Activated naive CD8-positive, alpha-beta T cell treated with anti-CD3 and anti-CD28 coated beads, Interleukin-2, amount 10 ng/mL, durations not matched to agents 7 days and 5 days (primary cell): ENCODE results near the gene RBMS3. TPM values are rescaled to one million over a fixed set of nuclear protein-coding genes. Genes with fewer than 3 reads are reported as not detected.
"Not testable (repeated sequence)": the region's sequence is repeated elsewhere in the genome, so short reads cannot be mapped to it uniquely, and the experiment has no call there.

ENCODE experiments used
- ATAC-seq: fragments of 150-1000 bp; cut with Tn5 transposase; one replicate; pipeline ENCODE4 v1.10.0; 2021; ENCODE audit warnings: low read depth, moderate library complexity
- POLR2A ChIA-PET: fragments of 350-600 bp; sonication (Branson Sonifier 250); formaldehyde crosslinking; loops from one replicate; lab custom pipeline; 2021; ENCODE audit warnings: antibody characterized with exemption; lab: Charles Lee
- DNase-seq: peaks from one replicate; pipeline ENCODE4 v3.0.0; 2021
- H3K27ac Mint-ChIP-seq: one replicate; pipeline ENCODE4 v1.8.0; 2022; ENCODE audit warnings: mild to moderate bottlenecking, mixed read lengths
- H3K27me3 Mint-ChIP-seq: one replicate; pipeline ENCODE4 v1.8.0; 2022; ENCODE audit warnings: mild to moderate bottlenecking, moderate library complexity, mixed read lengths
- H3K36me3 Mint-ChIP-seq: one replicate; pipeline ENCODE4 v1.8.0; 2021; ENCODE audit warnings: mild to moderate bottlenecking, mixed read lengths
- H3K4me1 Mint-ChIP-seq: one replicate; pipeline ENCODE4 v1.8.0; 2021; ENCODE audit warnings: mixed read lengths
- H3K4me3 Mint-ChIP-seq: one replicate; pipeline ENCODE4 v1.8.0; 2022; ENCODE audit warnings: mild to moderate bottlenecking, moderate library complexity, mixed read lengths
- H3K9me3 Mint-ChIP-seq: one replicate; pipeline ENCODE4 v1.8.0; 2021; ENCODE audit warnings: mixed read lengths
- total RNA-seq, 2 experiments: library from RNA; stranded (reverse); gene quantifications; one replicate each; pipeline ENCODE4 v1.2.3, GENCODE V29; 2021

The RBMS3 gene
- total RNA-seq, 2 experiments from 2014 or later, result 0.58 to 0.74 TPM

DNA sequence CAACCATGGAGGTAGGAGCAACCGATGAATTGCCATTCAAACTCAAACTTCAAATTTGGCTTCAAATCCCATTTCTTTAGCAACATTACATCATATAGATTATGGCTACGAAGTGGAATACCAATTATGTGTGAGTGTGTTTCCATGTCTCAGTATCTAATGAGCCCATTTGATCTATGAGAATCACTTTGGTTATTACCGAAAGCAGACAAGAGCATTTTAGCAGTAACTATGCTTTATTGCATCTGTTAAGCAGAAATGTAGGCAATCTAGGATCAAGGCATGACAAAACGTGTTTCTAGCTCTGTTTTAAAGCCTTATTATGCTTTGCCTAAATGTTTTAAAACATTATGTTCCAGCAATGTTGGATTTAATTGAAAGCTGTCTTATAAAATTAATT, 743.6 kb downstream of the RBMS3 start:
- Mint-ChIP-seq H3K9me3 (no peaks in the 10 kb centered on the region), H3K36me3 (no peaks in the 10 kb centered on the region), H3K27me3 (peaks cover 14% of the 10 kb centered on the region), H3K27ac (no peak overlapping the region), H3K4me1 (no peaks in the 10 kb centered on the region), H3K4me3 (no peak overlapping the region)
- no peak for ATAC-seq
- POLR2A ChIA-PET, result no interaction called here
- DNase-seq, result no peak

DNA sequence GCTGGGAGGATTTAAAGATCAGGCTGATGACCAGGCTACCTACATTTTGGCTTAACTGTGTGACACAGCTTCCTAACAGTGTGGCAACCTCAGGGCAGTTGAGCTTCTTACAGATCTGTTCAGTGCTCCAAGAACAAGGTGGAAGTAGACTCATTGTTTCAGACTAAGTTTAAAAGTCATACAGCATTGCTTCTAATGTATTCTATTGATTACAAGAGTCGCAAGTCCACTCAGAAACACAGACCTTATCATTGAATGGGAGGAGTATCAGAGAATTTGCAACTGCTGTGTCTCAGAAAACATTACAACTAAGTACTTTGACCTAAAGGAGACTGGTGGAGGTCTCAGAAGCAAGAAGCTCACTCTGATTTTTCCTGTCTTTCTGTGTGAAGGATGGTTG, 746.0 kb downstream of the RBMS3 start:
- POLR2A ChIA-PET, result no interaction called here
- ATAC-seq, result no peak

DNA sequence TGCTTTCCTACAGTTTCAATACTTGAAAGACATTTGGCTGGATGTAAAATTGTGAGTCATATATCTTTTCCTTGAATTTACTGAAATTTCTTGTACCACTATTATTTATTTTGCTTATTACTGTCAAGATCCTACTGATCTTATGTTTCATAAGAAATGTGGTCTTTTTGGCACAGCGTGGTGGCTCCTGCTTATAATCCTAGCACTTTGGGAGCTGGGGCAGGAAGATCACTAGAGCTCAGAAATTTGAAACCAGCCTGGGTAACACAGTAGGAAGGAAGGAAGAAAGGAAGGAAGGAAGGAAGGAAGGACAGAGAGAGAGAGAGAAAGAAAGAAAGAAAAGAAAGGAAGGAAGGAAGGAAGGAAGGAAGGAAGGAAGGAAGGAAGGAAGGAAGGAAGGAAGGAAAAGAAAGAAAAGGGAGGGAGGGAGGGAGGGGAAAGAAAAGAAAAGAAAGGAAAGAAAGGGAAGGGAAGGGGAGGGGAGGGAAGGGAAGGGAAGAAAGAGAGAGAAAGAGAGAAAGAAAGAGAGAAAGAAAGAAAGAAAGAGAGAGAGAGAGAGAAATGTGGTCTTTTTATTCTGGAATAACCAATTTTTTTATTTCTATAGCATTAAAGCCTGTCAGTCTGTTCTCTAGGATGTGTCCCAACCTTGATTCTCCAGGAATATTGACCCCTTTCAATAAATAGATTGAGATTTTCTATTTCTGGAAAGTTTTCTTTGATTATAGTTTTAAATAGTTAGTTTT, 753.5 kb downstream of the RBMS3 start:
- Mint-ChIP-seq H3K27ac (no peak overlapping the region), H3K4me3 (no peak overlapping the region)

More for the DNA sequence above, 746.0 kb downstream of the RBMS3 start:
- no peak overlapping the region for H3K27ac Mint-ChIP-seq
- no peak for DNase-seq
- peaks cover 12% of the 10 kb centered on the region for H3K27me3 Mint-ChIP-seq
- no peak overlapping the region for H3K4me3 Mint-ChIP-seq
- no peaks in the 10 kb centered on the region for H3K9me3 Mint-ChIP-seq
- no peaks in the 10 kb centered on the region for H3K4me1 Mint-ChIP-seq
- H3K36me3 Mint-ChIP-seq, result no peaks in the 10 kb centered on the region

DNA sequence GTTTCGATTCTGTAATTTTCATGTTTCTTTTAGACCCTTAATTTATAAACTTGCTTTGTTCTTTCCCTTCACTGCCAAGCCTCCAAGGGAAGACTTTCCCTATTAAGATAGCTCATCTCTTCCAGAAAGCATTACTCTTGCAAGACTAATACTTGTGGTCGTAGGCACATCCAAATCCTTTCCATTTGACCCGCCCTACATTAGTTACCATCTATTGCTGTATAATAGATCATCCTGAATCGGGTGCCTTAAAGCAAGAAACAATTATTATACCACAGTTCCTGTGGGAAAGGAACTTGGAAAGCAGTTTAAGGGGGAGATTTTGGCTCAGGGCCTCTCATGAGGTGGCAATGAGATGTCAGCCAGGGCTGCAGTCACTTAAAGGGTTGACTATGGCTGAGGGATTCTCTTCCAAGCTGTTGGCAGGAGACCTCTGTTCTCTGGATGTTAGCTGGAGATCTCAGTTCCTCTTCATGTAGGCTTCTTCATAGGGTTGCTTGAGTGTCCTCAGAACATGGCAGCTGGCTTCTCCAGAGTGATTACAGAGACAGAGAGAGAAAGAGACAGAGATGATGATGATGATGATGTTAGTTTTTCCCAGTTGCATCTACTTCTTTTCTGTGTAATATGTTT, 755.2 kb downstream of the RBMS3 start:
- no peak overlapping the region for H3K4me3 Mint-ChIP-seq
- H3K4me1 Mint-ChIP-seq, result no peaks in the 10 kb centered on the region
- POLR2A ChIA-PET, result no interaction called here
- H3K9me3 Mint-ChIP-seq, result no peaks in the 10 kb centered on the region
- DNase-seq (no peak), ATAC-seq (no peak)
- peaks cover 33% of the 10 kb centered on the region for H3K27me3 Mint-ChIP-seq
- no peaks in the 10 kb centered on the region for H3K36me3 Mint-ChIP-seq
- H3K27ac Mint-ChIP-seq, result no peak overlapping the region

More for the DNA sequence above, 753.5 kb downstream of the RBMS3 start:
- DNase-seq, result no peak
- Mint-ChIP-seq H3K4me1 (no peaks in the 10 kb centered on the region), H3K36me3 (no peaks in the 10 kb centered on the region), H3K27me3 (peaks cover 32% of the 10 kb centered on the region), H3K9me3 (no peaks in the 10 kb centered on the region)
- ATAC-seq, result no peak
- POLR2A ChIA-PET, result no interaction called here

DNA sequence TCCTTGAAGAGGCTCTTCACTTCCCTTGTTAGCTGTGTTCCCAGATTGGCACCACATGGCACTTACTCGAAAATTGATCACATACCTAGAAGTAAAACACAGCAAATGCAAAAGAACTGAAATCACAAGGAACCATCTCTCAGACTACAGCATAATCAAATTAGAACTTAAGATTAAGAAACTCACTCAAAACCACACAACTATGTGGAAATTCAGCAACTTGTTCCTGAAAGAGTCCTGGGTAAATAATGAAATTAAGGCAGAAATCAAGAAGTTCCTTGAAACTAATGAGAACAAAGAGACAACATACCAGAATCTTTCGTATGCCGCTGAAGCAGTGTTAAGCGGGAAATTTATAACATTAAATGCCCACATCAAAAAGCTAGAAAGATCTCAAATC, 759.3 kb downstream of the RBMS3 start:
- peaks cover 18% of the 10 kb centered on the region for H3K27me3 Mint-ChIP-seq
- no peaks in the 10 kb centered on the region for H3K36me3 Mint-ChIP-seq
- no peaks in the 10 kb centered on the region for H3K9me3 Mint-ChIP-seq
- no peak overlapping the region for H3K27ac Mint-ChIP-seq
- ATAC-seq (no peak), DNase-seq (no peak)
- peaks cover 3% of the 10 kb centered on the region for H3K4me1 Mint-ChIP-seq
- POLR2A ChIA-PET, result no interaction called here
- H3K4me3 Mint-ChIP-seq, result no peak overlapping the region

DNA sequence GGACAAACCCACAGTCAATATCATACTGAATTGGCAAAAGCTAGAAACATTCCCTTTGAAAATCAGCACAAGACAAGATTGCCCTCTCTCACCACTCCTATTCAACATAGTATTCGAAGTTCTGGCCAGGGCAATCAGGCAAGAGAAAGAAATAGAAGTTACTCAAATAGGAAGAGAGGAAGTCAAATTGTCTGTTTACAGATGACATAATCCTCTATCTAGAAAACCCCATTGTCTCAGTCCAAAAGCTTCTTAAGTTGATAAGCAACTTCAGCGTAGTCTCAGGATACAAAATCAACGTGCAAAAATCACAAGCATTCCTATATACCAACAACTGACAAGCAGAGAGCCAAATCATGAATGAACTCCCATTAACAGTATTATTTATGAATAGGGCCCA, 760.6 kb downstream of the RBMS3 start:
- DNase-seq, H3K36me3 Mint-ChIP-seq, ATAC-seq, H3K4me1 Mint-ChIP-seq, H3K4me3 Mint-ChIP-seq, H3K9me3 Mint-ChIP-seq, H3K27me3 Mint-ChIP-seq, H3K27ac Mint-ChIP-seq: not testable (repeated sequence)
- POLR2A ChIA-PET, result interaction anchor here (0.6 kb wide), 1 partner anchor 695 kb away, joined by 3 read pairs; no protein-coding TSS in a partner anchor

DNA sequence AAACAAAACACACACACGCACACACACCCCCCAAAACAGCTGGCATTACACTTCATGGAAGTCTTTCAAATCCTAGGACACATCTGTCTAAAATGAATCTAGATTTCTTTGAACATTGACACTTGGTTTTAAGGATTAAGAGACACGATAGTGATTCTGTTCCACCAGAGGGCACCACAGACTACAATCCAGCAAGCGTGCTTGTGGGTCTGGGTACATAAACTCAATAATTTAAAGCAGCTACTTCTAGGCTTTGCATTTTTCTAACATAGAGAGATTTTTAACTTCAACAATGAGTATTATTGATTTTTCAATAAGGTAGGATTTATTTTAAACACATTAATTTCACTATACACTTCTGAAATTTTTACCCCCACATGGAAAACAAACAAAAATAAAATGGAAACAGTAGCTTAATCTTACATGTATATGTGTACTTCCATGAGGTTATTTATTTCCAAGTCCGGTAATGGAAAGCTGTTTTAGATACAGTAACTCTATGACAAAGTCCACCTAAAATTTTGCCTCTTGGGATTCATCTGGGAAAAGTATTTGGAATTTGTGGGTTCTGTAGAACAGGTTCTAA, 761.5 kb downstream of the RBMS3 start:
- Mint-ChIP-seq H3K4me1 (peaks cover 3% of the 10 kb centered on the region), H3K9me3 (no peaks in the 10 kb centered on the region), H3K36me3 (no peaks in the 10 kb centered on the region), H3K27ac (no peak overlapping the region), H3K4me3 (no peak overlapping the region), H3K27me3 (peaks cover 6% of the 10 kb centered on the region)
- DNase-seq (peak; percentile 45), ATAC-seq (peak; percentile 52)
- POLR2A ChIA-PET, result no interaction called here

DNA sequence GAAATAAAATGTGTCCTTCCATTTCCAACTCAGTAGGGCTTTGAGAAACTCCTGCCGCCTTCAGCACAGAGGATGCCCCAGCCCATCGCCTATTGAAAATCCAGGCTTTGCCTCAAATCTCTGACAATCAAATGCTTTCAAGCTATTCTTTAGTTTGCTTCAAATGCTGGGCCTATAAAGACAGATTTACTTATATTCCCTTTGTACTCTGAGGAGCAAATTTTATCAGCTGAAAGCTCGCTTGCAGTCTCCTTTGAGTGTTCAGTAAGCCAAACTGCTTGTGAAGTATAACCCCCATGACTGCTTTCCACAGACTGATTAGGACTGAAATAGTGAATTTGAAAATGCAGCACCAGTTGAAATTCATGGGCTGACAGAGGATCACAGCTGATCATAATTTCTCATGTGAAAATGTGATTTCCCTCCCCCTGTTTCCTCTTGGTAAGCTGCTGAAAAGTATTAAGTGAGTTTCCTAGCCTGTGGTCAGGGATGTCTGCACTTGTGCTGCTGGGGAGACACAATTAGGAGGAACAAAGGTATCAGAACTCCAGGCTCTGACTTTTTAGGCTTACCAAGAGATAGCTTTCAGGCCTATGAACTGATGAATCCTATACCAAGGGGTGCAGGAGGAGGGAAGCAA, 762.2 kb downstream of the RBMS3 start:
- no peak overlapping the region for H3K27ac Mint-ChIP-seq
- peaks cover 3% of the 10 kb centered on the region for H3K4me1 Mint-ChIP-seq
- H3K9me3 Mint-ChIP-seq, result no peaks in the 10 kb centered on the region
- peaks cover 10% of the 10 kb centered on the region for H3K27me3 Mint-ChIP-seq
- DNase-seq (no peak), ATAC-seq (no peak)
- no peak overlapping the region for H3K4me3 Mint-ChIP-seq
- H3K36me3 Mint-ChIP-seq, result no peaks in the 10 kb centered on the region
- POLR2A ChIA-PET, result no interaction called here

DNA sequence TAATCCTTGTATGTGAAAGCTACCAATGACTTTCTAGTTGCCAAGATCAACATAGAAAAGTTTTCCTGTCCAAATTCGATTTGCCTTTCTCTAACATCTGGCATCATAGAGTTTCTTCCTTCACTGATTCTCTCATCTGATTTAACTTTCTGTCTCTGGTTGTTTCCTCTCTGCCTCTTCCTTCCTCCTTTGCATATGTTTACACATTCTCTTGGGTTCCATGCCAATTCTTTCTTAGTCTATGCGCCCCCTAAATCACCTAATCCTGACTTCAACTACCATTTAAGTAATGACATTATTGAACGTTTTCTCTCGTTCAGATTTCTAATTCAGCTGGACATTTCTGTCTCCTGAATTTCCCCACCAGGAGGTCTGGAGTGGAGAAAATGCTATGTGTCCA, 763.6 kb downstream of the RBMS3 start:
- DNase-seq (no peak), ATAC-seq (no peak)
- POLR2A ChIA-PET, result no interaction called here
- H3K9me3 Mint-ChIP-seq, result no peaks in the 10 kb centered on the region
- H3K4me3 Mint-ChIP-seq, result no peak overlapping the region
- H3K36me3 Mint-ChIP-seq, result no peaks in the 10 kb centered on the region
- H3K27ac Mint-ChIP-seq, result no peak overlapping the region
- H3K27me3 Mint-ChIP-seq, result peaks cover 15% of the 10 kb centered on the region
- H3K4me1 Mint-ChIP-seq, result peaks cover 3% of the 10 kb centered on the region

DNA sequence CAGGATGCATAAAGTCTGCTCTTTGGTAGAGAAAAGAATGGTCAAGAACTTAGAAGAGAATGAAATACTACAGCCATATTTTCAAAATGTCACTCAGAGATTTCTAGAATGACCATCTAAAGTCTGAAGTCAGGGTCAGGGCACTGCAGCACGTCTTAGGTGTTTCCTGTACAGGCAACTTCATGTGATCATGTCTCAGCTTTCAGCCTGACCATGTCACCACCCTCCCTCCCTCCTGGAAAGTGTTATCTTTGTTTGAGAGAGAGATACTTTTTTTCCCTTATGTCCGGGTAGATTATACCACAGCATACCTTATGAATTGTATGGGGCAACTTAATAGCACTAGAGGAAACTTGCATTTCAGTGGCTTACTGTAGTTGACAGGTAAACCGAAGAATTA, 767.6 kb downstream of the RBMS3 start:
- H3K27ac Mint-ChIP-seq, result no peak overlapping the region
- H3K4me3 Mint-ChIP-seq, result no peak overlapping the region
- H3K4me1 Mint-ChIP-seq, result peaks cover 2% of the 10 kb centered on the region
- no peak for ATAC-seq
- H3K36me3 Mint-ChIP-seq, result peaks cover 1% of the 10 kb centered on the region
- POLR2A ChIA-PET, result no interaction called here
- H3K27me3 Mint-ChIP-seq, result peaks cover 8% of the 10 kb centered on the region
- no peak for DNase-seq
- peaks cover 4% of the 10 kb centered on the region for H3K9me3 Mint-ChIP-seq

DNA sequence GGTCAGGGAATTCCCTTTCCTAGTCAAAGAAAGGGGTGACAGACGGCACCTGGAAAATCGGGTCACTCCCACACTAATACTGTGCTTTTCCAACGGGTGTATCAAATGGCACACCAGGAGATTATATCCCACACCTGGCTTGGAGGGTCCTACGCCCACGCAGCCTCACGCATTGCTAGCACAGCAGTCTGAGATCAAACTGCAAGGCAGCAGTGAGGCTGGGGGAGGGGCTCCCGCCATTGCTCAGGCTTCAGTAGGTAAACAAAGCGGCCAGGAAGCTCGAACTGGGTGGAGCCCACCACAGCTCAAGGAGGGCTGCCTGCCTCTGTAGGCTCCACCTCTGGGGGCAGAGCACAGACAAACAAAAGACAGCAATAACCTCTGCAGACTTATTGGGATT, 769.2 kb downstream of the RBMS3 start:
- H3K27me3 Mint-ChIP-seq, POLR2A ChIA-PET, H3K4me1 Mint-ChIP-seq, ATAC-seq, H3K36me3 Mint-ChIP-seq, DNase-seq, H3K27ac Mint-ChIP-seq, H3K4me3 Mint-ChIP-seq, H3K9me3 Mint-ChIP-seq: not testable (repeated sequence)

DNA sequence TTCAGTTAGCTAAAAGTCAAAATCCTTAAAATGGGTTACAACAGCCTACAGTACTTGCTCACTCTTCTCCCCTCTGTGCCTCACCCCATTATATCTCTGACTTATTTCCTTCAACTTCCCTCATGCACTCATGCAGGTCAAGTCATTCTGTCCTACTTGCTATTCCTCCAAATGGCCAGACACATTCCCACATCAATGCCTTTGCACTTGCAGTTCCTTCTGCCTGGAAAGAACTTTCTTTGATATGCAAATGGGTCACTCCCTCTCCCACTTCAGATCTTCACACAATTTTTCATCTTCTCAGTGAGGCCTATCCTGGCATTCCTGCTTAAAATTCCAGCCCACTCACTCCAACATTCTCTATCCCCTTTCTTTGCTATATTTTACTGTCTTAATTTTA, 778.4 kb downstream of the RBMS3 start:
- ATAC-seq (no peak), DNase-seq (no peak)
- no peaks in the 10 kb centered on the region for H3K36me3 Mint-ChIP-seq
- H3K27me3 Mint-ChIP-seq, result peaks cover 6% of the 10 kb centered on the region
- no peak overlapping the region for H3K4me3 Mint-ChIP-seq
- POLR2A ChIA-PET, result no interaction called here
- no peaks in the 10 kb centered on the region for H3K4me1 Mint-ChIP-seq
- H3K27ac Mint-ChIP-seq, result no peak overlapping the region
- H3K9me3 Mint-ChIP-seq, result no peaks in the 10 kb centered on the region
